HepG2 (cell line): ENCODE data around the gene SNRNP48. TPM values are rescaled to one million over a fixed set of nuclear protein-coding genes. Genes with fewer than 3 reads are reported as not detected.

ENCODE experiments used
- ELK4 ChIP-seq: sonication (generic); formaldehyde crosslinking; IDR thresholded peaks from 2 replicates; pipeline ENCODE4 v1.9.0; 2021; ENCODE audit warnings: missing genetic modification reagents, borderline replicate concordance
- FOXA3 ChIP-seq: IDR thresholded peaks from 2 replicates; pipeline ENCODE4 v1.6.1; 2016; ENCODE audit warnings: missing genetic modification reagents, missing compliant biosample characterization
- HDAC6 ChIP-seq: fragments of 200-600 bp; sonication (generic); IDR thresholded peaks from 2 replicates; pipeline ENCODE4 v1.7.0; 2017; ENCODE audit warnings: mild to moderate bottlenecking, antibody characterized with exemption, low read length, low read depth
- IRX3 ChIP-seq: sonication (generic); formaldehyde crosslinking; IDR thresholded peaks from 2 replicates; pipeline ENCODE4 v1.8.1; 2023; ENCODE audit warnings: mild to moderate bottlenecking, low read depth, missing genetic modification reagents, borderline replicate concordance
- MAF1 ChIP-seq: sonication (generic); formaldehyde crosslinking; IDR thresholded peaks from 2 replicates; pipeline ENCODE4 v1.5.0; 2020; ENCODE audit warnings: missing genetic modification reagents, borderline replicate concordance
- MIER3 ChIP-seq: IDR thresholded peaks from 2 replicates; pipeline ENCODE4 v1.6.1; 2016; ENCODE audit warnings: missing compliant biosample characterization, borderline replicate concordance
- NFATC3 ChIP-seq: sonication (generic); formaldehyde crosslinking; IDR thresholded peaks from 2 replicates; pipeline ENCODE4 v1.5.1; 2020; ENCODE audit warnings: mild to moderate bottlenecking, missing genetic modification reagents
- RFX1 ChIP-seq: fragments of 450-650 bp; IDR thresholded peaks from 2 replicates; pipeline ENCODE4 v1.6.1; 2017
- SP5 ChIP-seq: IDR thresholded peaks from 2 replicates; pipeline ENCODE4 v1.6.1; 2016; ENCODE audit warnings: low read depth, borderline replicate concordance
- STAG1 ChIP-seq: sonication (generic); formaldehyde crosslinking; IDR thresholded peaks from 2 replicates; pipeline ENCODE4 v1.4.0; 2020; ENCODE audit warnings: missing genetic modification reagents
- ZBTB7B ChIP-seq: sonication (generic); formaldehyde crosslinking; IDR thresholded peaks from 2 replicates; pipeline ENCODE4 v1.4.0; 2020; ENCODE audit warnings: missing genetic modification reagents
- ZC3H4 ChIP-seq: sonication (generic); formaldehyde crosslinking; IDR thresholded peaks from 2 replicates; pipeline ENCODE4 v1.4.0; 2020; ENCODE audit warnings: missing genetic modification reagents, borderline replicate concordance
- ZNF264 ChIP-seq: sonication (generic); formaldehyde crosslinking; IDR thresholded peaks from 2 replicates; pipeline ENCODE4 v1.4.0; 2020; ENCODE audit warnings: missing genetic modification reagents
- ZNF317 ChIP-seq: sonication (generic); formaldehyde crosslinking; IDR thresholded peaks from 2 replicates; pipeline ENCODE4 v1.5.0; 2020; ENCODE audit warnings: mild to moderate bottlenecking, missing genetic modification reagents
- ZNF543 ChIP-seq: sonication (generic); formaldehyde crosslinking; IDR thresholded peaks from 2 replicates; pipeline ENCODE4 v1.4.0; 2020; ENCODE audit warnings: mild to moderate bottlenecking, missing genetic modification reagents
- ZNF615 ChIP-seq: sonication (generic); formaldehyde crosslinking; IDR thresholded peaks from 2 replicates; pipeline ENCODE4 v1.5.0; 2020; ENCODE audit warnings: mild to moderate bottlenecking, missing genetic modification reagents, borderline replicate concordance
- ZNF674 ChIP-seq: sonication (generic); formaldehyde crosslinking; IDR thresholded peaks from 2 replicates; pipeline ENCODE4 v1.5.0; 2020; ENCODE audit warnings: low read depth, mild to moderate bottlenecking, missing genetic modification reagents
- ZNF768 ChIP-seq: sonication (generic); formaldehyde crosslinking; IDR thresholded peaks from 2 replicates; pipeline ENCODE4 v1.4.0; 2020; ENCODE audit warnings: missing genetic modification reagents
- polyA plus RNA-seq, 8 experiments: library from polyadenylated mRNA; depleted of rRNA in 3 of 8; stranded (reverse) in 7 of 8; unstranded in 1 of 8; fragments of >200 nt; fragmentation: Illumina TruSeq in 4 of 8; extraction: Trizol in 4 of 8; gene quantifications; 2 replicates each; pipeline versions ENCODE4 v1.2.1 to v1.2.3, GENCODE V29; 2011 to 2016; ENCODE audit warnings: low read depth in 4 of 8, missing spikeins in 1 of 8, mixed read lengths in 1 of 8; ENCODE audit not compliant: insufficient read depth in 1 of 8
- total RNA-seq, 5 experiments: library from RNA; depleted of rRNA; stranded (reverse); fragments of >200 nt; fragmentation: Illumina TruSeq; extraction: Trizol; gene quantifications; 2 replicates each; pipeline ENCODE4 v1.2.3, GENCODE V29; 2016; ENCODE audit warnings: low read depth in 1 of 5
- TF ChIP-seq, protein P1 (sequence below): sonication (generic); formaldehyde crosslinking; IDR thresholded peaks from 2 replicates; pipeline ENCODE4 v1.8.0; 2022; ENCODE audit warnings: missing genetic modification reagents, mild to moderate bottlenecking, inconsistent platforms, borderline replicate concordance
- TF ChIP-seq, protein P2 (sequence below): sonication (generic); formaldehyde crosslinking; IDR thresholded peaks from 2 replicates; pipeline ENCODE4 v1.4.0; 2020; ENCODE audit warnings: missing genetic modification reagents
- TF ChIP-seq, protein P3 (sequence below): sonication (generic); formaldehyde crosslinking; IDR thresholded peaks from 2 replicates; pipeline ENCODE4 v1.4.0; 2020; ENCODE audit warnings: missing genetic modification reagents

The SNRNP48 gene
- total and polyA plus RNA-seq, 2 of the 13 experiments (the other 11 are each of a cell fraction or from before 2014, with no cell fraction given) = 17.5 to 47.5 TPM

DNA sequence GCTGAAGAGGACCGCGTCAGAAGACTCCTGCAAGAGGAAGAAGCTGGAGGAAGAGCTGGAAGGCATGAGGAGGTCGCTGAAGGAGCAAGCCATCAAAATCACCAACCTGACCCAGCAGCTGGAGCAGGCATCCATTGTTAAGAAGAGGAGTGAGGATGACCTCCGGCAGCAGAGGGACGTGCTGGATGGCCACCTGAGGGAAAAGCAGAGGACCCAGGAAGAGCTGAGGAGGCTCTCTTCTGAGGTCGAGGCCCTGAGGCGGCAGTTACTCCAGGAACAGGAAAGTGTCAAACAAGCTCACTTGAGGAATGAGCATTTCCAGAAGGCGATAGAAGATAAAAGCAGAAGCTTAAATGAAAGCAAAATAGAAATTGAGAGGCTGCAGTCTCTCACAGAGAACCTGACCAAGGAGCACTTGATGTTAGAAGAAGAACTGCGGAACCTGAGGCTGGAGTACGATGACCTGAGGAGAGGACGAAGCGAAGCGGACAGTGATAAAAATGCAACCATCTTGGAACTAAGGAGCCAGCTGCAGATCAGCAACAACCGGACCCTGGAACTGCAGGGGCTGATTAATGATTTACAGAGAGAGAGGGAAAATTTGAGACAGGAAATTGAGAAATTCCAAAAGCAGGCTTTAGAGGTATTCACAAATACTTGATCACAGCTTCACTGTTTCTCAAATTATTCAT lies 8.9 kb upstream of the SNRNP48 start (continued):
- no peak for TF ChIP-seq ELK4 (CRISPR knock-in tag)
- no peak for TF ChIP-seq RFX1
- TF ChIP-seq ZNF615 (CRISPR knock-in tag) = no peak
- TF ChIP-seq MIER3 (CRISPR knock-in tag) = no peak
- no peak for TF ChIP-seq HDAC6
- no peak for TF ChIP-seq MAF1 (CRISPR knock-in tag)
- TF ChIP-seq SP5 (CRISPR knock-in tag) = no peak
- no peak for TF ChIP-seq FOXA3 (CRISPR knock-in tag)
- no peak for TF ChIP-seq NFATC3 (CRISPR knock-in tag)
- TF ChIP-seq ZBTB7B (CRISPR knock-in tag) = no peak
- TF ChIP-seq, protein P1, sequence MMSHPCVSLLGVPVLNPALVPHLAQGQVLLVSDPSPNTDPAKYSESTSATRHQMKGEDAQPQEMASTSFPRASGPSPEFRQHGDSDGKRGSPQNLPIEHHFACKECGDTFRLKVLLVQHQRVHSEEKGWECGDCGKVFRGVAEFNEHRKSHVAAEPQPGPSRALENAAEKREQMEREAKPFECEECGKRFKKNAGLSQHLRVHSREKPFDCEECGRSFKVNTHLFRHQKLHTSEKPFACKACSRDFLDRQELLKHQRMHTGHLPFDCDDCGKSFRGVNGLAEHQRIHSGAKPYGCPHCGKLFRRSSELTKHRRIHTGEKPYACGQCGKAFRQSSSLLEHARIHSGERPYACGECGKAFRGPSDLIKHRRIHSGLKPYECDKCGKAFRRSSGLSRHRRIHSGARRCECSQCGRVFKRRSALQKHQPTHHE = no peak
- TF ChIP-seq ZNF543 (CRISPR knock-in tag) = no peak
- TF ChIP-seq ZNF264 (CRISPR knock-in tag) = no peak
- TF ChIP-seq STAG1 (CRISPR knock-in tag) = no peak
- no peak for TF ChIP-seq ZC3H4 (CRISPR knock-in tag)
- no peak for TF ChIP-seq IRX3 (CRISPR knock-in tag)
- TF ChIP-seq ZNF317 (CRISPR knock-in tag) = no peak
- TF ChIP-seq ZNF674 (CRISPR knock-in tag) = no peak
- TF ChIP-seq, protein P2, sequence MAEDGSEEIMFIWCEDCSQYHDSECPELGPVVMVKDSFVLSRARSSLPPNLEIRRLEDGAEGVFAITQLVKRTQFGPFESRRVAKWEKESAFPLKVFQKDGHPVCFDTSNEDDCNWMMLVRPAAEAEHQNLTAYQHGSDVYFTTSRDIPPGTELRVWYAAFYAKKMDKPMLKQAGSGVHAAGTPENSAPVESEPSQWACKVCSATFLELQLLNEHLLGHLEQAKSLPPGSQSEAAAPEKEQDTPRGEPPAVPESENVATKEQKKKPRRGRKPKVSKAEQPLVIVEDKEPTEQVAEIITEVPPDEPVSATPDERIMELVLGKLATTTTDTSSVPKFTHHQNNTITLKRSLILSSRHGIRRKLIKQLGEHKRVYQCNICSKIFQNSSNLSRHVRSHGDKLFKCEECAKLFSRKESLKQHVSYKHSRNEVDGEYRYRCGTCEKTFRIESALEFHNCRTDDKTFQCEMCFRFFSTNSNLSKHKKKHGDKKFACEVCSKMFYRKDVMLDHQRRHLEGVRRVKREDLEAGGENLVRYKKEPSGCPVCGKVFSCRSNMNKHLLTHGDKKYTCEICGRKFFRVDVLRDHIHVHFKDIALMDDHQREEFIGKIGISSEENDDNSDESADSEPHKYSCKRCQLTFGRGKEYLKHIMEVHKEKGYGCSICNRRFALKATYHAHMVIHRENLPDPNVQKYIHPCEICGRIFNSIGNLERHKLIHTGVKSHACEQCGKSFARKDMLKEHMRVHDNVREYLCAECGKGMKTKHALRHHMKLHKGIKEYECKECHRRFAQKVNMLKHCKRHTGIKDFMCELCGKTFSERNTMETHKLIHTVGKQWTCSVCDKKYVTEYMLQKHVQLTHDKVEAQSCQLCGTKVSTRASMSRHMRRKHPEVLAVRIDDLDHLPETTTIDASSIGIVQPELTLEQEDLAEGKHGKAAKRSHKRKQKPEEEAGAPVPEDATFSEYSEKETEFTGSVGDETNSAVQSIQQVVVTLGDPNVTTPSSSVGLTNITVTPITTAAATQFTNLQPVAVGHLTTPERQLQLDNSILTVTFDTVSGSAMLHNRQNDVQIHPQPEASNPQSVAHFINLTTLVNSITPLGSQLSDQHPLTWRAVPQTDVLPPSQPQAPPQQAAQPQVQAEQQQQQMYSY (CRISPR knock-in tag) = no peak
- TF ChIP-seq ZNF768 = no peak
- TF ChIP-seq, protein P3, sequence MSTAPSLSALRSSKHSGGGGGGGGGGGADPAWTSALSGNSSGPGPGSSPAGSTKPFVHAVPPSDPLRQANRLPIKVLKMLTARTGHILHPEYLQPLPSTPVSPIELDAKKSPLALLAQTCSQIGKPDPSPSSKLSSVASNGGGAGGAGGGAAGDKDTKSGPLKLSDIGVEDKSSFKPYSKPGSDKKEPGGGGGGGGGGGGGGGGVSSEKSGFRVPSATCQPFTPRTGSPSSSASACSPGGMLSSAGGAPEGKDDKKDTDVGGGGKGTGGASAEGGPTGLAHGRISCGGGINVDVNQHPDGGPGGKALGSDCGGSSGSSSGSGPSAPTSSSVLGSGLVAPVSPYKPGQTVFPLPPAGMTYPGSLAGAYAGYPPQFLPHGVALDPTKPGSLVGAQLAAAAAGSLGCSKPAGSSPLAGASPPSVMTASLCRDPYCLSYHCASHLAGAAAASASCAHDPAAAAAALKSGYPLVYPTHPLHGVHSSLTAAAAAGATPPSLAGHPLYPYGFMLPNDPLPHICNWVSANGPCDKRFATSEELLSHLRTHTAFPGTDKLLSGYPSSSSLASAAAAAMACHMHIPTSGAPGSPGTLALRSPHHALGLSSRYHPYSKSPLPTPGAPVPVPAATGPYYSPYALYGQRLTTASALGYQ (CRISPR knock-in tag) = no peak
